Muscle of back (tissue), 11 donors: ENCODE results near the gene CSAD. TPM values are rescaled to one million over a fixed set of nuclear protein-coding genes. Genes with fewer than 3 reads are reported as not detected.

Source experiments
- DNase-seq, 3 donors: peaks; one replicate each; pipeline versions ENCODE4 v3.0.0 to v3.0.0-alpha.2; 2013
- polyA plus RNA-seq, 10 donors: library from polyadenylated mRNA; unstranded; fragments of 120-200 nt; gene quantifications; one replicate each; pipeline ENCODE4 v1.2.1, GENCODE V29; 2013; ENCODE audit not compliant: insufficient read length in 10 of 10

The CSAD gene
- polyA plus RNA-seq, 10 donors, result 18.5 to 75.7 (median 28.7) TPM

- DNase-seq, result no peak
Observed at GRCh38 chr12:53200458-53201176, 19.9 kb upstream of the CSAD start.

DNA sequence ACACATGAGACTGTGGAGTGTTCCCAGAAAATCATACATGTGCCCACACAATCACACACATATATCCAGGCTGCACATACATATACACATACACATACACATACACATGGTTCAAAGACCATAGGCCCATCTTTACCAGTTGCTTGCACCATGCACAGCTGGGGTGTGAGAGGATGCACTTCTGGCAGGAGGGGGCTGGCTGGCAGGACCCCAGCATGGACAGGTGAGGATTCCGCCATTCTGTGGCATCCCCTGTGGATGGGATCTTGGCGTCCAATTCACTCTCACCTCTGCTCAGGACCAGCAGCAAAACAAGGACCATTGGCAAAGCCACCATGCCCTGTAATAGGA, 19.4 kb upstream of the CSAD start:
- DNase-seq, result no peak

DNA sequence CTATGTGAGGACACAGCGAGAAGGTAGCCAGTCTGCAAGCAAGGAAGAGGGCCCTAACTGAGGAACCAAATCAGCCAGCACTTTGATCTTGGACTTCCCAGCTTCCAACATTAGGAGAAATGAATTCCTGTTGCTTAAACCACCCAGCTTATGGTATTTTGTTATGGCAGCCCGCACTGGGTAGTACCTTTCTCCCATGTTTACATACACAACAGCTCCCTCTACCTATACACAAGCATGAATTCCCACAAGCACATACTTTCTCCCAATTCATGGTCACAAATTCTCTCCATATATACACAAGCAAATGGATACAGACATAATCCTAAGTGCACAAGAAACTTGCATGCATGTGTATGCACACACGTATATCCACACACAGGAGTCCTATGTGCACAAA, 19.0 kb upstream of the CSAD start:
- DNase-seq, result no peak

DNA sequence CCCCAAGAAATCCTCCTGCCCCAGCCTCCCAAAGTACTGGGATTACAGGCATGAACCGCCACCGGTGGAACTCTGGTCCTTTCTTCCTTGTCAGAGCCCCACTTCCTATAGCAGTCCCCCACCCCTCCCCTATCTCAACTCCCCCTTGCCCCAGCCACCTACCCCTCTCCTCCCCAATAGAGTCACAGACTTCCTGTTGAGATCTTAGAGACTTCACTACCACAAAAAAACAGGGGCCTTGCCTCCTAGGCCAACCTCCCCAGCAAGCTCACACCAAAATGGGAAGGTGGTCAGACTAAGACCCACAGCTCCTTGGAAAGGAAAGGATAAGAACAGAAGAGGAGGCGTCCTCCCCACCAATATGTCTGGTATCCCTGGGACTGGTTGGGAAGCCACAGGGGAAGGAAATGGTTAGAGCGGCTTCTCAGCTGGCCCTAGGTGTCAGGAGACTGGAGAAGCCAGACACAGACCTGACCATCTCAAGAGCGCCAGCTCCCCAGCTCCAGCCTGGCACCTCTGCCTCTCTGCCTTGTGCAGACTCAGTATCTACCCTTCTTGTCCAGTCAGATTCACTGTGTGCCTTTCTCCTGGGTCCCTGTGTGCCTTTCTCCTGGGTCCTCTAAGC, 17.9 kb upstream of the CSAD start:
- DNase-seq, result no peak

GRCh38 chr12:53197011-53197640, 16.4 kb upstream of the CSAD start:
- DNase-seq, result no peak

DNA sequence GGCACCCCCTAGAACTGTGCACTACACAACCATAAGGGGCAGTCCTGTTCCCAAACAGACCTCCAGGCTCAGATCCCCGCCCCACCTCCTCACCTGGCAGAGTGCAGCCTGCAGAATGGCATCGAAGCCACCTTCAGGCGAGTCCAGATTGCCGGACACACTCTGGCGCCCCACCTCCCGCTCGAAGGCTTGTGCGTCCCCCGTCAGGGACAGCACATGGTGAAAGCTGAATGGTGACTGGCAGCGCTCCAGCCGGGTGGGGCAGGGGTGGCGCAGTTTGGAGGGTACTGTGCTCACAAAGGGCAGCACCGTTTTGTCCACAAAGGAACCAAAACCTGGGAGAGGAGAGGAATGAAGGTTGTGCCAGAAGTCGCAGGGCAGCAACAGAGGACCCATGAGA, 15.8 kb upstream of the CSAD start:
- no peak for DNase-seq

DNA sequence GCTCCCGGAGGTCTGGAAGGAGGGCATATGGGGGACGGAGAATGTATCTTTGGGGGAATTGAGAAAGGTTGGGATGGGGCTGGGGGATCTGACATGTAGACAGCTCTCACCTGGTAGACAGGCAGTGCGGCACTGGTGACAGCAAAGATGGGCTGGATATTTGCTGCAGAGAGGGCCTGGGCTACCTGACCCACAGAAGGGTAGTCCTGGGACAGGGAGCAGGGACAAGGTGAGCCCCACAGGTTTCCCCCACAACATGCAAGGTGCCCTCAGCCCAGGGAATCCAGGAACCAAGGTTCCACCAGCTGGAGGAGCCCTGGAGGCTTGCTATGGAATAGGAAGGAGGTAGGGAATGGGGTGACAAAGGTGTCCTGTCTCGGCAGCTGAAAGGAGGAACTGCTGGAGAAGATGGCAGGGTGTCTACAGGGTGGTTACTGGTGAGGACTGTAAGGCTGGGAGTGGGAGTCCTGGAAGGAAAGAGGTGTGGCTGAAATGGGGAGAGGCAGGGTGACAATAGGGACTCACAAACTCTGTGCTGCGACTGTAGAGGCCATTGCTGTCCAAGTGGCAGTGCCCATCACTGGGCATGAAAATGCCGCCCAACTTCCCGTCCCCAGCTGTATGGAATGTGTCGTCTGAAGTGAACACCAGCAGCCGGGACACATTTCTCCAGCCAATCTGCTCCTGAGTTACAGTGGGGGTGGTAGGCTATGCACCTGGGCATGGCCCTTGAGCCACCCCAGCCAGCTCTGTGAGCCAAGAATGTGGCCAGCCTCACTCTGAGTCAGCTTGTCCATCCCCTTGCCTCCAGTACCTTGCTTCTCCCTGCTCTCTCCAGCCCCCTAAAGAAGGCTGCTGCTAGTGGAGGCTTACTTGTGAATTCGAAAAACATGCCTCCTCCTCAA, 15.0 kb upstream of the CSAD start:
- no peak for DNase-seq

GRCh38 chr12:53194973-53195372, 14.2 kb upstream of the CSAD start:
- no peak for DNase-seq

- DNase-seq, result no peak
Observed at GRCh38 chr12:53193985-53194716, 13.4 kb upstream of the CSAD start.

DNA sequence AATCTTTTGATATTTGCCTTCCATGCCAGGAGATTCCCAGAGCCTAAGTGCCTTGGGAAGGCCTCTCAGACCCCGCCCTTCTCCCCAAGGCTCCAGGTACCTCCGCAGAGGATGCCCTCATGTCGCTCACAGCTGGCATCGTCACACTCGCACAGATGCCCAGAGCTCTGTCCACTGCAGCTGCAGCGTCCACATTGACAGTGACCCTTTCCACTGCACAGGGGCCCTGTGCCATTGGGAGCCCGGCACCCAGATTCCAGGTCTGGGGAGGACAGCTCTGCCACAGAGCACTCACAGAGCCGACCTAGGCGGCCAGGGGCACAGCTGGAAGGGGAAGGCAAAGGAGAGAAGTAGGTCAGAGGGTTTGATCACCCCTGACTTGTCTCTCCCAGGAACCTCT, 12.3 kb upstream of the CSAD start:
- DNase-seq, result no peak

DNA sequence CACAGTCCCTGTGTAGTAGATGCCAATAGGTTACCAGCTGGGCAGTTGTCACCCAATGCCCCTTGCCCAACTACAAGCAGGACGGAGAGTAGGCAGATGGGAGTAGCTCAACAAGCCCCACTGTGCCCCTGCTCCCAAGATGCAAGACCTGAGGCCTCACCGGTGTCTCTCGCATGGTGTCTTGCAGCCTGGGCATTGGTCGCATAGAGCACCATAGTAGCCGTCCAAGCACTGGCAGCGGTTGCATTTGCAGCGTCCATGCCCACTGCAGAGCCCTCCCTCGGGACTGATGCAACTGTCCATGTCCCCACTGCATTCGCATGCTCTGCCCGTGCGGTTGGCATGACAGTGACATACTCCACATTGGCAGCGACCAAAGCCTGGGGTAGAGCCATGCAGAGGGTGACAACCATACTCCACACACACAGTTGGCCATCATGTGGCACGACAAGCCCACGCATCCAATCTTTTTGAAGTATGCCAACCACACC, 11.9 kb upstream of the CSAD start:
- no peak for DNase-seq

DNA sequence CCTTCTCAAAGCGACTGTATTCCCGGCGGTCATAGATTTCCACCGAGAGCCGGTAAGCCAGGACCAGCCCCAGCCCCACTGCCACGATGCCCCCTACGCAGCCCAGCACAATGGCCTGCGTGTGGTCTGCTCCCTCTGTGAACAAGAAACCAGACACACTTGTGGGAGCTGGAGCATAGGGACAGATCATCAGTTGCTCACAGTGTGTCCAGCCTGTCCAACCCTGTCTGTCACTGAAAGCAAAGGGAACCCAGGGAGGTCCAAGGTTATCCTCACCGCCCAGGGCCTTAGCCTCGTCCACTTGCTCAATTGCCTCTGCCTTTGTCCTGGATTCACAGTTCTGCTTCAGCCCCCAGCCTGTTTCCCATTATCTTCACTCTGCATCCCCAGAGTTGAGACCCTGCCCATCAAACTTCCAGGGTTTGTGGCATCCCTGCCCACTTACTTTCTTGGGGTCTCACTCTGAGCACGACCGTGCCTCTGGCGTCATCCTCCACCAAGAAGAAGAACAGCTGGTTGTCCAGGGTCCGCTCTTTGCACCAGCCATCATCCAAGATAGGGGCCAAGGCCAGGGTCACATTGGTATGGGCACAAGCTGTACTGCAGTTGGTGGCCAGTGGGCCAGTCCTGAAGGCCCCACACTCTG, 11.3 kb upstream of the CSAD start:
- no peak for DNase-seq

DNA sequence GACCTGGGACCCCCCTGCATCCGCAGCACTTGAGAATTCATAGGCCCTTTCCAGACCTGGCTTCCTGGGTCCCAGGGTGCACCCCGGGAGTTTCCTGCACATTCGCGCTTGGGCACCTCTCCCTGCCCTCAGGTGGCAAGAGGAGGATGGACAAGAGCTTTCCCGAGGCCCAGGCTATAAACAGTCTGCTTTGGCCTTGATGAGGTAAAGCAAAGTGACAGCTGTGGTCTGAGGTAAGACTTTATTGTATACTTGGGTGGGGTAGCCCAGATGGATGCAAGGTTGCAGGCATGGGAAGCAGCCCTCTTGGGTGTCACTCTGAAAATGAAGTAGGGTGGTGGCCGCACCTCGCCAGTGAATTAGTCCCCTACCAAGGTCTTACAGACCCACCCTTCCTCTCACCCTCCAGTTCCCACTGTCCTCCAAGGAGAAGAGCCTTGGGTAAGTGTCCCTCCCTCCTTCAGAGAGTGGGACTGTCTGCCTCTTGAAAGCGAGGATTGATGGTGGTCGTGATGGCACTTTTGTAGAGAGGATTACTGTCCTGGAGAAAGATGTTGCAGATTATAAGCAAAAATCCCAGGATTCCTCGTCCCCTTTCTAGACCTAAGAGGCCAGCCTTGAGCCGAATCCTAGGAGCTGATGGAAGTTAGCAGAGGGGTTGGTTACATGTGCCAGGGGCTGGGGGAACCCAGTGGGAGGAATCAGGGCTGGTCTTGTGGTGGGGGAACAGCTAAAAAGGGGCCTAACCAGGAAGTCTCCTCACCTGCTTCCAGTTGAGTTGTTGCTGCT, 10.6 kb upstream of the CSAD start:
- no peak for DNase-seq

DNA sequence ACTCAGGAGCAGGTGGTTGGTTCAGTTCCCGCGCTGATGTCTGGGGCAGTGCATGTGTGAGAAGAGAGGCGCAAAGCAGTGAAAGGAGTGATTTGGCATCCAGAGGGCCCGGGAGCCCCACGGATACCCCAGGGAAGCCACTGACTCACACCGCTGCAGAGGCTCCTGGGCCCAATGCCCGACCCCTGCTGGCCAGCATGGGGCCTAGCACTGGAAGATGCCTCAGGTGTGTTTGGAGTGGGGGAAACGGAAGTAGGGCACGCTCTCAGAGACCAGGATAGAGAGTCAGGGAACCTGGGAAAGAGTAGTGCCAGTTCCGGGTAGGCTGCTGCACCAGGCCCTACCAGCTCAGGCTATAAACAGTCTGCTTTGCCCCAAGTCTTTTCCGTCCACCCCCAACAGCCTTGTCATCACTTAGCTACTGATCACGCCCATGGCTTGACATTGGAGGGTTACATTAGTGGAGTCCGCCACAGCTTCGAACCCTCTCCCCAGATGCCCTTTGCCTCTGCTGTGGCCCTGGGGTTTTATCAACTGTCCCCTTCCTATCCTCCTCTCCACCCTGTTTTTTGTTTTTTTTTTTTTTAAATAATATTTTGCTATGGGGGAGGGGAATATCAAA, 9.5 kb upstream of the CSAD start:
- DNase-seq, result peak in 1 of 3 donors; percentile 61

DNA sequence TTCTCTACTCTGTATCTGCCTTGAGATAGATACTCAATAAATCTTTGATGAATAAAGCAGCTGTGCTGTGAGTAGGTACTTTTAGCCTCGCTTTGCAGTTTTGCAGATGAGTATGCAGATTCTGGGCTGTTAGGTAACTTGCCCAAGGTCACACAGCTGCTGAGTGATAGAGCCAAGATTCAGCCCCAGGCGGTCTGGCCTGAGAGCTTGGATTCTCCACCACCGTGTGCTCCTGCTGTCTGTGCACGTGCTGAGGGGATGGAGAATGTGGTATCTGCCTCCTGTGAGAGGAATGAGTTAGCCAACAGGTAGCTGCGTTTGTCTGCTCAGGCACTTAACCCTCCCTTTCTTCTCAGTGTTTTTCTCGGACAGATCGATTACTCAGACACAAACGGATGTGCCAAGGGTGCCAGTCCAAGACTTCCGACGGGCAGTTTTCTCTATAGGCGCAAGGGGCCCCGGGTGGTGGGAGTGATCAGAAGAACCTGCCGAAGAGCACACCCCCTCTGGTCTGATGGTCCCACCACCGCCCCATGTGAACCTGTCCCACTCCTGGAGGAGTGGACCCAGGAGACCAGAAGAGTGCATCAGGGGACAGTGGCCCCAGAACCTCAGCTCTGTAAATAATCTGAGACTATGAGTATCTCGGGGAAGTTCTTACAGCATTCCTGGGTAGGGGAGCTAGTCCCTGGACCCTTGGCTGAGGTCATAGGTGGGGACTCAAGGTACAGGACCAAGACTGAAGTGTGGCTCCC, 6.6 kb upstream of the CSAD start:
- no peak for DNase-seq

- DNase-seq, result no peak
Observed at GRCh38 chr12:53186745-53187144, 6.0 kb upstream of the CSAD start.

- no peak for DNase-seq
Observed at GRCh38 chr12:53185582-53186153, 4.9 kb upstream of the CSAD start.

GRCh38 chr12:53184828-53185227, 4.1 kb upstream of the CSAD start:
- no peak for DNase-seq

DNA sequence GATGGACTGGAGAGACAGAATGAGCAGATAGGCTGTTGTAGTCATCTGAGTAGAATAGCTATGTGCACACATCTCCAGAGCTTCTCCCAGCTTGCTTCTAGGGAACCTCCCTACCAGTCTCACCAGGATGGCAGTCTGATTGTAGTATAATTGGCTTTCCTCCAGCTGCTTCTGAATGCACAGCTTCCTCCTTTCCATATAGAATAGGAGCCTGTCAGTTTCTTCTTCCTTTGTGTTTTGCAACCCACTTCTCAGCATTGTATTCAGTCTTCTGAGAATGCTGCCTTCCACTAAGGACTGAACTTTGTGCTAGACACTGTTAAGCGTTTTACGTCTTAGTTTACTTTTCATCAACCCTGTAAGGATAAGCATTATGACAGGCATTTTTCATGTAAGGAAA, 2.2 kb upstream of the CSAD start:
- DNase-seq, result no peak
